Esophagus (tissue), 2 donors: Measurements from ENCODE around the gene M1AP. TPM values are rescaled to one million over a fixed set of nuclear protein-coding genes. Genes with fewer than 3 reads are reported as not detected.

Experiments
- H3K27ac ChIP-seq, 2 donors: one replicate each; pipeline ENCODE4 v1.5.1; 2013; ENCODE audit warnings: low read depth in 2 of 2, mild to moderate bottlenecking in 2 of 2, inconsistent platforms in 1 of 2, low read length in 1 of 2, moderate library complexity in 1 of 2
- H3K27me3 ChIP-seq, 2 donors: one replicate each; pipeline ENCODE4 v1.6.1; 2013; ENCODE audit warnings: low read length in 2 of 2, control low read depth in 1 of 2, mild to moderate bottlenecking in 1 of 2; ENCODE audit not compliant: insufficient read depth in 2 of 2, control insufficient read depth in 1 of 2
- H3K36me3 ChIP-seq, 2 donors: one replicate each; pipeline ENCODE4 v1.6.1; 2013; ENCODE audit warnings: low read length in 1 of 2; ENCODE audit not compliant: control insufficient read depth in 2 of 2, insufficient read depth in 2 of 2
- H3K4me1 ChIP-seq, 2 donors: one replicate each; pipeline ENCODE4 v1.6.1; 2013; ENCODE audit warnings: low read length in 1 of 2; ENCODE audit not compliant: control insufficient read depth in 2 of 2, insufficient read depth in 2 of 2
- H3K4me3 ChIP-seq, 2 donors: one replicate each; pipeline ENCODE4 v1.5.1; 2013; ENCODE audit warnings: low read length in 2 of 2, mild to moderate bottlenecking in 2 of 2, low read depth in 1 of 2, moderate library complexity in 1 of 2
- H3K9me3 ChIP-seq, 2 donors: one replicate each; pipeline ENCODE4 v1.6.1; 2013; ENCODE audit warnings: mild to moderate bottlenecking in 2 of 2, low read depth in 1 of 2, low read length in 1 of 2, moderate library complexity in 1 of 2; ENCODE audit not compliant: control insufficient read depth in 2 of 2, insufficient read depth in 1 of 2
- WGBS, 2 donors: extraction: QIAGEN DNeasy Blood & Tissue Kit; methylation state at CpG; one replicate each; pipeline ENCODE4 v1.1.7; 2013; 5-methylcytosine and 5-hydroxymethylcytosine counted together
- polyA plus RNA-seq, 2 donors: library from polyadenylated mRNA; stranded (reverse); fragments of 200-250 nt; gene quantifications; one replicate each; pipeline ENCODE4 v1.2.3, GENCODE V29; 2013
- donor health status: healthy with polysubstance abuse.
- donor health status: Bipolar disorder and iron deficiency.

Gene M1AP
- polyA plus RNA-seq, 2 donors: 0.04 to 0.10 TPM

DNA sequence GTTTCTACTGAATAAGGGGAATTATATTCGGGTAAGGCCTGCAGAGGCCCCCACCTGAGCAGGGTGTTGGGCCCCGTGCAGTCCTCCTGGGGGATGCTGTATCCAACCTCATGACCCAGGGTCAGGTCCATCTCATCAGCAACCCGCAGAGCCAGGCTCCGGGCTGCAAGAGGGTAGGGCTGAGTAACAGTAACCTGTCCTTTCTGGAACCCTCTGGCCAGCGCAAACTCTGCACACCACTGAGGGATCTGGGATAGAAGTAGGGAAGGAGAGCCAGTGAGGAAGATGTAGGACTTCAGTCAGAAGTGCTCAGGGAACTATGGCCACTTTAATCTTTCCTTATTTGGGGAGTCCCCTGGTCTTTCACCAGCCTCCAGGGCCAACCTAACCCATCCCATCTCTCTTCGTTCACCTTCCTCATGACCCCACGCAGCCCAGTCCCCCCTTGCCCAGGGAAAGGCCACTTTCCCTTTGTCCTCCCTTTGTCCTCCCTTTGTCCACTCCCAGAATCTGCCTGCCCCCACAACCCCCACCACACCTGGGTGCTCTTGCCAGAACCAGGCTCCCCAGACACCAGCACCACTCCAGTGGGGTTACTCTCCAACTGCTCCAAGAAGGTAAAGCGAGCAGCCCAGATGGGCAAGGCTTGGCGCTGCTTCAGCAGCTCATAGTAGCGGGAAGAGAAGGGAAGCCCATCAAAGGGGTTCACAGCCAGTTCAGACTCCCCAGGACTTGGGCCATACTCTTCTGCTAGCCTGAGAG, 123.0 kb downstream of the M1AP start:
- Histone ChIP-seq H3K4me3 (no peak overlapping the region), H3K36me3 (peaks cover 7 to 11% of the 10 kb centered on the region in 2 donors), H3K4me1 (peaks cover 4 to 8% of the 10 kb centered on the region in 2 donors), H3K9me3 (no peaks in the 10 kb centered on the region), H3K27ac (no peak overlapping the region), H3K27me3 (no peaks in the 10 kb centered on the region)
- WGBS, 2 donors: 93 to 95% methylated on average over 10 of the region's 10 CpGs

DNA sequence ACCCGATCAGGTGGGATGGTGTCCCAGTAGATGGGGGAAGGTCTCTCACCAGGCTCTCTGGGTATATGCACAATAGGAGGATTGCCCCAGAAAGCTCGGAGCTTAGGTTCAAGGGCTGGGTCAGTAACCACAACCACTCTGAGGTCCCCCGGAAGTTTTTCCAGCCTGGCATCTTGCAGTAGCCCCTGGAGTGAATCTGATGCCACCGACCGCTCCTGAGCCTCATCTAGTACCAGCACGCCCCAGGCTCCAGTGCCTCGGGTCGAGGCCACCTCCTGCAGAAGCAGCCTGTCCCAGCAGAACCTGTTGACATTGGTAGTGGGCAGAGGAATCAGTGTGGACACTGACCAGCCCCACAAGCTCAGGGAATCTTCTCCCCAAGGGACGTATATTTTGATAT, 124.1 kb downstream of the M1AP start:
- H3K9me3 ChIP-seq: no peaks in the 10 kb centered on the region
- 79 to 82% methylated on average over 9 of the region's 9 CpGs for WGBS, 2 donors

DNA sequence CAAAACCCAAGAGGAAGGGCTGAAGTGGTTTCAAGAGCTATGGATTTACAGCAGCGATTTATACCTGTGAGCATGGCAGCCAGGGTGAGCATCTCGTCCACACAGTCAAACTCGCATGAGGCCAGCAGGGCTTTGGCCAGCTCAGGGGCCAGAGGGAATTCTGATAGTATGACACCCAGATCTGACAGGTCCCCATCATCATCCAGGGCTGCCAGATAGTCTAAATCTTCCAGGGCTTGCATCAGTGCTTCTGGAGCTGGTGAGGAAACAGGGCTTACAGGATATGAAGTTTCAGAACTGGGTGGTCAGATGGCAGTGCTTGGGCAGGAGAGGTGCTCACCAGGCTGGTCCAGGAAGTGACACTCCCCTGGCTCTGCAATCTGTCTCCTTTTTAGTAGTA, 125.6 kb downstream of the M1AP start:
- Histone ChIP-seq H3K9me3 (no peaks in the 10 kb centered on the region), H3K36me3 (peaks cover 7 to 8% of the 10 kb centered on the region in 2 donors), H3K4me3 (no peak overlapping the region), H3K27ac (no peak overlapping the region), H3K4me1 (no peaks in the 10 kb centered on the region), H3K27me3 (no peaks in the 10 kb centered on the region)
- 74 to 83% methylated on average over 3 of the region's 3 CpGs for WGBS, 2 donors

More for the DNA sequence above, 124.1 kb downstream of the M1AP start:
- no peaks in the 10 kb centered on the region for H3K27me3 ChIP-seq
- no peak overlapping the region for H3K4me3 ChIP-seq
- H3K27ac ChIP-seq: no peak overlapping the region
- H3K36me3 ChIP-seq: peaks cover 7 to 11% of the 10 kb centered on the region in 2 donors
- H3K4me1 ChIP-seq: peaks cover 4 to 8% of the 10 kb centered on the region in 2 donors

DNA sequence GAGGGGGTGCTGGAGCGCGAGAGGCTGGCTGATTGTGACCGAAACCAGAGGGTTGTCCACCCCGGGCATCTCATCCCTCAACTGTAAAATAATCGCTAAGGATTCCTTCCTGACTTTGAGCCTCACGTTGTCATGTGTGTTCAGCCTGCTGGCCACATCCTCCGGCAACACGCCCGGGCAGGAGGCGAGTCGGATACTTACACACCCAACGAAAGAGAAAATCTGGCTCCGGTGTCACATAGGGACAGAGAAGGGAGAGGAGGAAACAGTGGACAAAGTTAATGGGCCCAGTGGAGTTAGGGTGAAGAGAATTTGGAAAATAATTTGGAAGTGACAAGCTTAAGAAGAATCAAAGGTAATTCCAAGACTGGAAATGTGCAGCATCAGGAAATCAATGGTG, 131.5 kb downstream of the M1AP start:
- 62 to 67% methylated on average over 13 of the region's 13 CpGs for WGBS, 2 donors
- H3K27ac ChIP-seq: no peak overlapping the region
- H3K36me3 ChIP-seq: no peaks in the 10 kb centered on the region
- H3K4me1 ChIP-seq: peaks cover 18 to 20% of the 10 kb centered on the region in 2 donors
- peak overlapping the region in 1 of 2 donors; percentile 20 for H3K4me3 ChIP-seq
- peaks cover 4 to 34% of the 10 kb centered on the region in 2 donors for H3K27me3 ChIP-seq
- H3K9me3 ChIP-seq: peaks cover 0 to 8% of the 10 kb centered on the region in 2 donors

DNA sequence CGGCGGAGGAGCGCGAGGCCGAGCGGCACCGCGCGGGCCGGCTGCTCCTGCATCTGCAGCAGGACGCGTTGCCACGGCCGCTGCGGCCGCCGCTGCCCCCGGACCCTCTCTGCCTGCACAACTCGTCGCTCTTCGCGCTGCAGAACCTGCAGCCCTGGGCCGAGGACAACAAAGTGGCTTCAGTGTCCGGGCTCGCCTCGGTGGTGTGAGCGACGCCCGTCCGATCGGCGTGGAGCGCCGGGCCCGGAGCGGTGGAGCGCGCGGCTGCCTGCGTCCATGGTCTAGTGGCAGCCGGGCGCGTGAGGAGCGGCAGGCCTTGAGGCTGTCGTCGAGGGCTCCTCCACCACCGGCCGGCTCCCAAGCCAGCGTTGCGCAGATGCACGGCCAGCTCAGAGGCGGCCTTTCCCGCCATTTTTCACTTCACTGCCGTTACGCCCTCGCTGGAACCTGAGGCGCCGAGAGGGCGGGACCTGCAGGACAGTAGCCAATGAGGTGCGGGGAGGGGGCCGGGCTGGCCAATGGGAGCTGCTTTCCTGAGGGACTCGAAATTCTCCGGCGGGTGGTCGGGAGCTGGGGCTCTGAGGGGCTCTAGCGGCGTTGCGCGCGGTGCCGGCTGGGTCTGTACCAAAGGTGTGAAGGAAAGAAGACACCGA, 132.0 kb downstream of the M1AP start:
- Histone ChIP-seq H3K4me1 (peaks cover 18 to 20% of the 10 kb centered on the region in 2 donors), H3K4me3 (peak overlapping the region; percentile 20 to 24), H3K27me3 (peaks cover 4 to 34% of the 10 kb centered on the region in 2 donors), H3K27ac (no peak overlapping the region), H3K36me3 (no peaks in the 10 kb centered on the region), H3K9me3 (peaks cover 0 to 8% of the 10 kb centered on the region in 2 donors)
- WGBS, 2 donors: 7 to 11% methylated on average over 70 to 72 of the region's 72 CpGs

DNA sequence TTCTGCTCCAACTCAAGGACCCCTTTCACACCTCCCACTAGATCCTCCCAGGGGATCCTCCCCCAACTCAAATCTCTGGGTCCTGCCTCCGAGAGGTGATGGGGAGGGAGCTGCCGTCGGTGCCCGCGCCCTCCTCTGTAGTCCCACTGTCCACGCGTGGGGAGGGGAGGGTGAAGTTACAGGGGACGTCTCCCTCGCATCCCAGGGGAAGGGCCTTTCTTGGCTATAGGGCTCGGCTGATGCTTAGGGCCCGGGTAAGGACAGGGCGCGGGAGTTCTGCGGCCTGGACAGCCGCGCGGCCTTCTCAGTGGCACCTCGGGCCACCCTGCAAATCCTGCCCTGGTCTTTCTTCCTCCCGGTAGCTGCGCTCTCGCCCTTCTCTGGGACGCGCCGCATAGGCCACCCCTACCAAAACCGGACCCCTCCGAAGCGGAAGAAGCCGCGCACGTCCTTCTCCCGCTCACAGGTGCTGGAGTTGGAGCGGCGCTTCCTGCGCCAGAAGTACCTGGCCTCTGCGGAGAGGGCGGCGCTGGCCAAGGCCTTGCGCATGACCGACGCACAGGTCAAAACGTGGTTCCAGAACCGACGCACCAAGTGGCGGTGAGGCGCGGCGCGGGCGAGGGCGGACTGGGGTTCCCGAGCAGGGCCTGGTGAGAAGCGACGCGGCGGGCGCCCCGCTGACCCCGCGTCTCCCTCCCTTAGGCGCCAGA, 132.7 kb downstream of the M1AP start:
- peaks cover 4 to 34% of the 10 kb centered on the region in 2 donors for H3K27me3 ChIP-seq
- WGBS, 2 donors: 6 to 7% methylated on average over 59 to 60 of the region's 60 CpGs
- peaks cover 18 to 20% of the 10 kb centered on the region in 2 donors for H3K4me1 ChIP-seq
- no peak overlapping the region for H3K27ac ChIP-seq
- H3K9me3 ChIP-seq: peaks cover 0 to 8% of the 10 kb centered on the region in 2 donors
- H3K36me3 ChIP-seq: no peaks in the 10 kb centered on the region
- H3K4me3 ChIP-seq: peak overlapping the region; percentile 13 to 20

DNA sequence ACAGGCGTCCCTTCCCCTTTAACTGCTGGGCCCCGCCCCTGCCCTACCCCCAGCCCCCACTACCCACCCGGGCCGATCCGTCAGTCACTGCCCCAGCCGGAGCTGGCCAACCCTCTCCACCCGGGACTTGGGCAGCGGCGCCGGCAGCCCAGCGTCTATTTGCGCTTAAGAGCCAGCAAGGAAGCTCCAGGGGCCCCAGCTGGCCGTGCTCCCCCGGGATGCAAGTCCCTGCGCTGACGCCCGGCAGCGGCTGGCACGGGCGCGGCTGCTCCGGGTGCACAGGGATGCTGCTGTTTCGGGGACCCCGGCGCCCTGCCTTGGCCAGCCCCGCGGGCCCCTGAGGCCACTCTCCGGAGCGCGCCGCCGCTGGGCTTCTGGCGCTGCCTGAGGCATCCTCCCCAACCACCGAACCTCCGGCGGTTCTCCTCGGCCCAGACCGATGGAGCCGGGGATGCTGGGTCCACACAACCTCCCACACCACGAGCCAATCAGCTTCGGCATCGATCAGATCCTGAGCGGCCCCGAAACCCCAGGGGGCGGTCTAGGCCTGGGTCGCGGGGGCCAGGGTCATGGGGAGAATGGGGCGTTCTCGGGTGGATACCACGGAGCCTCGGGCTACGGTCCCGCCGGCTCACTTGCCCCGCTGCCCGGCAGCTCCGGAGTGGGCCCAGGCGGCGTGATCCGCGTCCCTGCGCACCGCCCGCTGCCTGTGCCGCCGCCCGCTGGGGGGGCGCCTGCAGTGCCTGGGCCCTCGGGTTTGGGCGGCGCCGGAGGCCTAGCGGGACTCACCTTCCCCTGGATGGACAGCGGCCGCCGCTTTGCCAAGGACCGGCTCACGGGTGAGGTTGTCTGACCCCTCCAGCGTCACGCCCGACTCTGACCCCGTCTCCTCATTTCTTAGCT, 133.5 kb downstream of the M1AP start, which contains the start of gene TLX2:
TSS of gene TLX2 (plus strand) at position 83 of the 903 bp plus-strand sequence. CDS start at position 440, 357 bp downstream.
- no peak within 1 kb of the TSS for H3K4me3 ChIP-seq
- no peaks in the 10 kb centered on the region for H3K36me3 ChIP-seq
- H3K27ac ChIP-seq: no peak within 1 kb of the TSS
- peaks cover 0 to 8% of the 10 kb centered on the region in 2 donors for H3K9me3 ChIP-seq
- 4% methylated on average over 69 to 82 of the region's 82 CpGs for WGBS, 2 donors
- H3K4me1 ChIP-seq: peaks cover 18 to 20% of the 10 kb centered on the region in 2 donors
- peaks cover 4 to 34% of the 10 kb centered on the region in 2 donors for H3K27me3 ChIP-seq

DNA sequence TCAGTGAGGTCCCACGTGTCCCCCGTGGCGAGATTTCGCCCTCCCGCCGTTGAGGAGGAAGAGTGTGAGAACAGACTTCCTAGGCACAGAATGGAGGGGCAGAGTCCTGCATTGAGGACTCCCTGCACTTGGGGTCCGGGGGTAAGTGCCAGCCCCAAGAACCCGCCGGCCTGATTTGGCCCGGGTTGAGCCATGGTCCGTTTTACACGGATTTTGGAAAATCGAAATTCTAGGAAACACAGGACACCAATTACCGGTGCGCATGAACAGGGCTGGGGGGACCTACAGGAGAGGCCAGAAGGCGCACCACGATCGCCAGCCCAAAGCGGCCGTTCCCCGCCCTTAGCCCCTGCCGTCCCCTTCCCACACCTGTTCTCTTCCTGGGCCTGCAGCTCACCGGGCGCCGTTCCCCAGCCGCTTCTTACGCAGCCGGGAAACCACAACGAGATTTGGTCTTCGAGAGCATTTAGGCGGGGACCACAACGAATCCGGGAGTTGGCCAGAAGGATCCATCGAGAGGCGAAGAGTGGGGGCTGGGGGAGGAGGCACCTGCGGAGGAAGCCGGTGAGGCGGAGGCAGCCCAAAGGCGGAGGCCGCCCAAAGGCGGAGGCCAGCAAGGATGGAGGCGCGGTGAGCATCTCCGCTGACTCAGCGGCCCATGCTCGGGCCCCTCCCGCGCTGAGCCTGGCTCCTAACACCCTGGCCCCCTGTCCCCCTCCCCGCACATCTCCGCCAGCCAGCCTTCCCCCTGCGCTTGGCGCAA, 134.3 kb downstream of the M1AP start:
- Histone ChIP-seq H3K27me3 (peaks cover 4 to 34% of the 10 kb centered on the region in 2 donors), H3K4me3 (no peak overlapping the region), H3K27ac (no peak overlapping the region), H3K4me1 (peaks cover 18 to 20% of the 10 kb centered on the region in 2 donors), H3K9me3 (peaks cover 0 to 8% of the 10 kb centered on the region in 2 donors), H3K36me3 (no peaks in the 10 kb centered on the region)
- 8 to 10% methylated on average over 46 to 52 of the region's 52 CpGs for WGBS, 2 donors
